Esophagus squamous epithelium (tissue), 4 donors: Measurements from ENCODE around the gene NTN5.

ENCODE experiments used
- CTCF ChIP-seq, 6 experiments: fragments of 450-650 bp in 4 of 6; fragments of 200-600 bp in 2 of 6; sonication (generic) in 2 of 6; IDR thresholded peaks; one replicate each; pipeline ENCODE4 v1.5.1; 2016 to 2019; ENCODE audit warnings: antibody characterized with exemption in 6 of 6, mild to moderate bottlenecking in 4 of 6, moderate library complexity in 4 of 6
- POLR2A ChIP-seq, 4 donors: fragments of 450-650 bp; IDR thresholded peaks; one replicate each; pipeline ENCODE4 v1.6.1; 2017; ENCODE audit warnings: antibody characterized with exemption in 4 of 4, mild to moderate bottlenecking in 4 of 4, moderate library complexity in 3 of 4

GRCh38 chr19:48669903-48670668, 2.7 kb downstream of the NTN5 start:
- TF ChIP-seq POLR2A (IDR thresholded peaks at IDR 0.05) (no peak), CTCF (IDR thresholded peaks at IDR 0.05) (no peak)
